HCT116 (cell line): ENCODE data around the gene SANBR. TPM values are rescaled to one million over a fixed set of nuclear protein-coding genes. Genes with fewer than 3 reads are reported as not detected.

Experiments
- ATAC-seq: fragments of 200-7000 bp; cut with Tn5 transposase; 2 replicates; pipeline ENCODE4 v1.9.1; 2020; ENCODE audit warnings: mild to moderate bottlenecking, moderate library complexity
- BruUV-seq: library from RNA; stranded (reverse); fragments of 400-500 nt; replicated peaks from 2 replicates; lab custom pipeline; 2021; lab: Mats Ljungman, UMichigan
- CTCF ChIA-PET: fragments of 300-600 bp; sonication (Branson Sonifier 250); formaldehyde crosslinking; loops from one replicate; lab custom pipeline; 2021; ENCODE audit warnings: antibody characterized with exemption; lab: Charles Lee
- POLR2A ChIA-PET: fragments of 300-600, 350-600 bp; sonication (Branson Sonifier 250); formaldehyde crosslinking; loops from one replicate; lab custom pipeline; 2021; ENCODE audit warnings: antibody characterized with exemption; lab: Charles Lee
- RAD21 ChIA-PET, 2 experiments: fragments of 300-600 bp; sonication (Branson Sonifier 250); formaldehyde crosslinking; loops; one replicate each; lab custom pipeline; 2023; ENCODE audit warnings: low total read pairs in 2 of 2; ENCODE audit not compliant: uncharacterized antibody in 2 of 2, unreplicated experiment in 2 of 2, low non-redundant PET in 1 of 2; lab: Charles Lee
- DNase-seq: peaks from one replicate; pipeline ENCODE4 v3.0.0-alpha.2; 2010; ENCODE audit warnings: low read depth, low spot score
- H2AFZ ChIP-seq: fragments of 200-600 bp; shearing (Covaris generic), sonication (generic); 2 replicates; pipeline ENCODE4 v1.6.1; 2017; ENCODE audit warnings: low read depth, mixed run types, mixed read lengths, antibody characterized with exemption, low read length; ENCODE audit not compliant: poor library complexity, severe bottlenecking
- H3K27ac ChIP-seq: 2 replicates; pipeline ENCODE4 v1.5.1; 2012; ENCODE audit warnings: low read depth, low read length
- H3K27me3 ChIP-seq: fragments of 200-600 bp; sonication (generic); 2 replicates; pipeline ENCODE4 v1.6.1; 2016; ENCODE audit warnings: mixed run types, low read length, mixed read lengths; ENCODE audit not compliant: insufficient read depth
- H3K36me3 ChIP-seq, 2 experiments: fragments of 200-500 bp in 1 of 2; fragments of 200-600 bp in 1 of 2; sonication (Bioruptor generic) in 1 of 2; sonication (generic) in 1 of 2; 2 replicates each; pipeline versions ENCODE4 v1.5.1 to v1.6.1; 2014 to 2016; ENCODE audit warnings: low read length in 2 of 2, inconsistent platforms in 1 of 2, mixed read lengths in 1 of 2, mixed run types in 1 of 2; ENCODE audit not compliant: insufficient read depth in 2 of 2, control insufficient read depth in 1 of 2
- H3K4me1 ChIP-seq, 2 experiments: fragments of 200-600 bp in 1 of 2; sonication (generic) in 1 of 2; 2 replicates each; pipeline versions ENCODE4 v1.5.1 to v1.6.1; 2012 to 2017; ENCODE audit warnings: low read length in 2 of 2, inconsistent platforms in 1 of 2, mild to moderate bottlenecking in 1 of 2, mixed read lengths in 1 of 2, mixed run types in 1 of 2, moderate library complexity in 1 of 2; ENCODE audit not compliant: insufficient read depth in 2 of 2, control insufficient read depth in 1 of 2
- H3K4me2 ChIP-seq: fragments of 200-600 bp; sonication (generic); 2 replicates; pipeline ENCODE4 v1.6.1; 2017; ENCODE audit warnings: mixed run types, low read length, mixed read lengths
- H3K4me3 ChIP-seq, 2 experiments: fragments of 200-600 bp in 1 of 2; sonication (generic) in 1 of 2; replicated peaks in 1 of 2; 2 replicates each; pipeline ENCODE4 v1.5.1; 2011 to 2016; ENCODE audit warnings: low read length in 2 of 2, control low read depth in 1 of 2, low read depth in 1 of 2, mild to moderate bottlenecking in 1 of 2, mixed read lengths in 1 of 2, mixed run types in 1 of 2
- H3K79me2 ChIP-seq: fragments of 200-600 bp; sonication (generic); 2 replicates; pipeline ENCODE4 v1.6.1; 2017; ENCODE audit warnings: mild to moderate bottlenecking, mixed run types, low read length, moderate library complexity, mixed read lengths; ENCODE audit not compliant: insufficient read depth
- H3K9ac ChIP-seq: fragments of 200-600 bp; sonication (generic); 2 replicates; pipeline ENCODE4 v1.6.1; 2016; ENCODE audit warnings: low read length, mixed read lengths
- H3K9me2 ChIP-seq: fragments of 200-600 bp; sonication (generic), shearing (Covaris generic); 2 replicates; pipeline ENCODE4 v1.6.1; 2017; ENCODE audit warnings: mixed run types, mild to moderate bottlenecking, moderate library complexity; ENCODE audit not compliant: insufficient read depth
- H3K9me3 ChIP-seq, 2 experiments: fragments of 200-500 bp in 1 of 2; fragments of 200-600 bp in 1 of 2; sonication (Bioruptor generic) in 1 of 2; sonication (generic) in 1 of 2; 2 replicates each; pipeline ENCODE4 v1.6.1; 2014 to 2017; ENCODE audit warnings: low read length in 2 of 2, mixed read lengths in 2 of 2, inconsistent platforms in 1 of 2, low read depth in 1 of 2, mild to moderate bottlenecking in 1 of 2, mixed run types in 1 of 2, moderate library complexity in 1 of 2; ENCODE audit not compliant: control insufficient read depth in 1 of 2, insufficient read depth in 1 of 2
- H4K20me1 ChIP-seq: fragments of 200-600 bp; sonication (generic), shearing (Covaris generic); 2 replicates; pipeline ENCODE4 v1.6.1; 2017; ENCODE audit warnings: mixed run types, mild to moderate bottlenecking, moderate library complexity; ENCODE audit not compliant: insufficient read depth
- CBX3 ChIP-seq: IDR thresholded peaks from 2 replicates; pipeline ENCODE4 v1.6.1; 2012; ENCODE audit warnings: low read depth
- CEBPB ChIP-seq: IDR thresholded peaks from 2 replicates; pipeline ENCODE4 v1.6.1; 2012; ENCODE audit warnings: low read depth
- CTCF ChIP-seq, 3 experiments: fragments of 200-600 bp in 1 of 3; sonication (generic) in 1 of 3; IDR thresholded peaks in 2 of 3; conservative IDR thresholded peaks in 1 of 3; 2 replicates each; pipeline ENCODE4 v1.5.1; 2012 to 2017; ENCODE audit warnings: low read depth in 2 of 3, low read length in 2 of 3, antibody characterized with exemption in 1 of 3, borderline replicate concordance in 1 of 3, control low read depth in 1 of 3, mild to moderate bottlenecking in 1 of 3, mixed read lengths in 1 of 3, mixed run types in 1 of 3, moderate library complexity in 1 of 3; ENCODE audit not compliant: insufficient read depth in 1 of 3
- ELF1 ChIP-seq: IDR thresholded peaks from 2 replicates; pipeline ENCODE4 v1.6.1; 2012; ENCODE audit warnings: low read depth, borderline replicate concordance
- EZH2 ChIP-seq: fragments of 200-600 bp; sonication (generic); IDR thresholded peaks from 2 replicates; pipeline ENCODE4 v1.6.1; 2017; ENCODE audit warnings: antibody characterized with exemption, mixed run types
- EZH2phosphoT487 ChIP-seq: fragments of 200-600 bp; IDR thresholded peaks from 2 replicates; pipeline ENCODE4 v1.6.1; 2018; ENCODE audit warnings: antibody characterized with exemption, borderline replicate concordance
- POLR2A ChIP-seq: IDR thresholded peaks from 2 replicates; pipeline ENCODE4 v1.7.0; 2011; ENCODE audit warnings: borderline replicate concordance; ENCODE audit not compliant: insufficient read depth, insufficient read length; ENCODE audit errors: extremely low read depth
- SP1 ChIP-seq: IDR thresholded peaks from 2 replicates; pipeline ENCODE4 v1.6.1; 2012; ENCODE audit warnings: low read depth
- TCF7L2 ChIP-seq: IDR thresholded peaks from 2 replicates; pipeline ENCODE4 v1.7.0; 2011; ENCODE audit warnings: borderline replicate concordance, inconsistent platforms; ENCODE audit not compliant: insufficient read depth, insufficient read length; ENCODE audit errors: extremely low read depth
- ZFX ChIP-seq: fragments of 450-650 bp; IDR thresholded peaks from 2 replicates; pipeline ENCODE4 v1.6.1; 2017
- intact Hi-C: fragments of 100-400 bp; cut with micrococcal nuclease; formaldehyde crosslinking; loops from 2 replicates; pipeline ENCODE4 v1.10.0; 2022
- total RNA-seq: library from RNA; stranded (reverse); gene quantifications from one replicate; pipeline ENCODE4 v1.2.1, GENCODE V29; 2021; ENCODE audit not compliant: unreplicated experiment
- TF ChIP-seq, protein P1 (sequence below): IDR thresholded peaks from 2 replicates; pipeline ENCODE4 v1.6.1; 2011; ENCODE audit warnings: mild to moderate bottlenecking, low read length, moderate library complexity; ENCODE audit not compliant: insufficient replicate concordance; ENCODE audit errors: extremely low read depth
- TF ChIP-seq, protein P2 (sequence below): IDR thresholded peaks from 2 replicates; pipeline ENCODE4 v1.6.1; 2012

SANBR gene
- total RNA-seq, 1 experiment from 2014 or later, result 4.6 TPM

DNA sequence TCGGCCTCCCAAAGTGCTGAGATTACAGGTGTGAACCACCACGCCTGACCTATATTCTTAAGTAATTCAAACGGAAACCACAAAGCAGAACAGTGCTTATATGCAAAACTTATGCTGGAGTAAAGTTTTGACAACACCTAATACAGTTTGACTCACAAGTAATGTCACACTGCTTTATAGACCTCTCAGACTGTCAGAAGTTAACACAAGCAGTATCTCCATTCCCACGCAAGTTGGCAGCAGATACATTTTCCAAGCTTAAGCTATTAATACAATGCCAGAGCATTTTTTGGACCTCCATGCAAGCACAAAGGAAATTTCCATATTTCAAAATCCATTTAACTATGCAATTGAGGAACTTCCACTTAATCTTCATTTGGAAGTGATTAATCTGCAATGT is 21.0 kb upstream of the SANBR start:
- H3K36me3 ChIP-seq, result peaks cover 10 to 15% of the 10 kb centered on the region in 2 experiments; a peak in 3 of 4 replicates
- BruUV-seq, result no TSS peak
- ChIA-PET POLR2A (no interaction called here), CTCF (no interaction called here), RAD21 (no interaction called here)
- no peak overlapping the region for H3K9ac ChIP-seq
- intact Hi-C loops, result no loop called here
- H4K20me1 ChIP-seq, result no peaks in the 10 kb centered on the region
- ATAC-seq (no peak), DNase-seq (no peak)
- H3K4me3 ChIP-seq, result no peak overlapping the region
- H3K27ac ChIP-seq, result no peak overlapping the region
- no peak overlapping the region for H2AFZ ChIP-seq
- no peak overlapping the region for H3K4me2 ChIP-seq
- no peaks in the 10 kb centered on the region for H3K9me3 ChIP-seq
- H3K9me2 ChIP-seq, result no peaks in the 10 kb centered on the region
- no peaks in the 10 kb centered on the region for H3K79me2 ChIP-seq
- H3K27me3 ChIP-seq, result no peaks in the 10 kb centered on the region
- no peaks in the 10 kb centered on the region for H3K4me1 ChIP-seq
- TF ChIP-seq, protein P1, sequence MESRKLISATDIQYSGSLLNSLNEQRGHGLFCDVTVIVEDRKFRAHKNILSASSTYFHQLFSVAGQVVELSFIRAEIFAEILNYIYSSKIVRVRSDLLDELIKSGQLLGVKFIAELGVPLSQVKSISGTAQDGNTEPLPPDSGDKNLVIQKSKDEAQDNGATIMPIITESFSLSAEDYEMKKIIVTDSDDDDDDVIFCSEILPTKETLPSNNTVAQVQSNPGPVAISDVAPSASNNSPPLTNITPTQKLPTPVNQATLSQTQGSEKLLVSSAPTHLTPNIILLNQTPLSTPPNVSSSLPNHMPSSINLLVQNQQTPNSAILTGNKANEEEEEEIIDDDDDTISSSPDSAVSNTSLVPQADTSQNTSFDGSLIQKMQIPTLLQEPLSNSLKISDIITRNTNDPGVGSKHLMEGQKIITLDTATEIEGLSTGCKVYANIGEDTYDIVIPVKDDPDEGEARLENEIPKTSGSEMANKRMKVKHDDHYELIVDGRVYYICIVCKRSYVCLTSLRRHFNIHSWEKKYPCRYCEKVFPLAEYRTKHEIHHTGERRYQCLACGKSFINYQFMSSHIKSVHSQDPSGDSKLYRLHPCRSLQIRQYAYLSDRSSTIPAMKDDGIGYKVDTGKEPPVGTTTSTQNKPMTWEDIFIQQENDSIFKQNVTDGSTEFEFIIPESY, result no peak
- TF ChIP-seq, protein P2, sequence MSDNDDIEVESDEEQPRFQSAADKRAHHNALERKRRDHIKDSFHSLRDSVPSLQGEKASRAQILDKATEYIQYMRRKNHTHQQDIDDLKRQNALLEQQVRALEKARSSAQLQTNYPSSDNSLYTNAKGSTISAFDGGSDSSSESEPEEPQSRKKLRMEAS, result no peak
- no peak for TF ChIP-seq CBX3

DNA sequence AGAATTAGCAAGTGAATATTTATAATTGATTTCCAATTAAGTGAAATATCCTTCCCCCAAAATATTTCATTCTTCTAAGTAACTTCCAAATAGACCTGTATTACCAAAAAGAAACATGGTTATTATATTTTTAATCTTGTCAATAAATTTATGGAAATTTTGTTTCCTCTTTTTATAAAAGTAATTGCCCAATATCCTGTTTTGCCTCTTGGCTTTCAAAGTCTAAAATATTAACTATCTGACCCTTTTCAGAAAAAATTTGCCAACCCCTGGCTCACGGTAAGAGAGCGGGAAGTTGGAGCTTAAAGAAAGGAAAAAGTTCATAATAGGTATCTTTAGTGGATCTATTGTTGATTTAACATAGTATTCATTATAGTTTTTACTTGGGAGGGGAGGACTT is 20.4 kb upstream of the SANBR start:
- no peaks in the 10 kb centered on the region for H3K9me3 ChIP-seq
- intact Hi-C loops, result no loop called here
- no peaks in the 10 kb centered on the region for H3K79me2 ChIP-seq
- no peaks in the 10 kb centered on the region for H4K20me1 ChIP-seq
- no peak overlapping the region for H3K27ac ChIP-seq
- no peaks in the 10 kb centered on the region for H3K4me1 ChIP-seq
- H3K4me2 ChIP-seq, result no peak overlapping the region
- DNase-seq, result no peak
- no peak overlapping the region for H3K4me3 ChIP-seq
- no peak overlapping the region for H3K9ac ChIP-seq
- CTCF ChIA-PET, result no interaction called here
- POLR2A ChIA-PET, result no interaction called here
- peaks cover 11 to 15% of the 10 kb centered on the region in 2 experiments; a peak in 3 of 4 replicates for H3K36me3 ChIP-seq
- H3K27me3 ChIP-seq, result no peaks in the 10 kb centered on the region
- H2AFZ ChIP-seq, result no peak overlapping the region
- TF ChIP-seq ZFX (no peak), POLR2A (no peak), EZH2phosphoT487 (no peak), ELF1 (no peak), CEBPB (no peak), TCF7L2 (no peak), CTCF (IDR thresholded peaks at IDR 0.05 in 2 of 3, conservative IDR thresholded peaks at IDR 0.05 in 1 of 3; ENCODE audit: borderline replicate concordance in 1 of 3, insufficient read depth in 1 of 3, low read depth in 2 of 3, low read length in 2 of 3) (no peak), EZH2 (no peak), SP1 (no peak)
- BruUV-seq, result no TSS peak
- H3K9me2 ChIP-seq, result no peaks in the 10 kb centered on the region
- RAD21 ChIA-PET, result no interaction called here
- no peak for ATAC-seq
